PC-9 (cell line): ENCODE measurements around the gene GAS7. TPM values are rescaled to one million over a fixed set of nuclear protein-coding genes. Genes with fewer than 3 reads are reported as not detected.

Source experiments
- BruUV-seq: library from RNA; stranded (reverse); fragments of 400-500 nt; replicated peaks from 2 replicates; lab custom pipeline; 2021; lab: Mats Ljungman, UMichigan
- CTCF ChIA-PET: fragments of 300-600 bp; sonication (Branson Sonifier 250); formaldehyde crosslinking; loops from one replicate; lab custom pipeline; 2022; ENCODE audit warnings: antibody characterized with exemption; lab: Charles Lee
- POLR2A ChIA-PET: fragments of 300-600 bp; sonication (Branson Sonifier 250); formaldehyde crosslinking; loops from one replicate; lab custom pipeline; 2022; ENCODE audit warnings: antibody characterized with exemption; ENCODE audit not compliant: unreplicated experiment; lab: Charles Lee
- DNase-seq, 2 experiments: peaks; one replicate each; pipeline versions ENCODE4 v3.0.0 to v3.0.0-alpha.2; 2015 to 2022; ENCODE audit warnings: mixed read lengths in 1 of 2
- H2AFZ ChIP-seq: fragments of 200-600 bp; sonication (generic); 2 replicates; pipeline ENCODE4 v1.8.1; 2017; ENCODE audit warnings: antibody characterized with exemption
- H3F3A ChIP-seq: fragments of 200-600 bp; sonication (generic); 2 replicates; pipeline ENCODE4 v1.8.1; 2017; ENCODE audit warnings: antibody characterized with exemption, mild to moderate bottlenecking, low read depth; ENCODE audit not compliant: insufficient read depth
- H3K27ac ChIP-seq: fragments of 200-600 bp; sonication (generic); 2 replicates; pipeline ENCODE4 v1.6.1; 2016; ENCODE audit warnings: mixed run types
- H3K27me3 ChIP-seq: fragments of 200-600 bp; sonication (generic); 2 replicates; pipeline ENCODE4 v1.6.1; 2016; ENCODE audit warnings: low read depth, mixed run types; ENCODE audit not compliant: insufficient read depth
- H3K36me3 ChIP-seq: fragments of 200-600 bp; sonication (generic); 2 replicates; pipeline ENCODE4 v1.6.1; 2016; ENCODE audit warnings: low read depth, mixed run types
- H3K4me1 ChIP-seq: fragments of 200-600 bp; sonication (generic); replicated peaks from 2 replicates; pipeline ENCODE4 v1.6.1; 2016; ENCODE audit warnings: mixed run types; ENCODE audit not compliant: insufficient read depth
- H3K4me2 ChIP-seq: fragments of 200-600 bp; sonication (generic); 2 replicates; pipeline ENCODE4 v1.6.1; 2017; ENCODE audit warnings: mixed run types
- H3K4me3 ChIP-seq: fragments of 200-600 bp; sonication (generic); 2 replicates; pipeline ENCODE4 v1.6.1; 2016; ENCODE audit warnings: mixed run types
- H3K79me2 ChIP-seq: fragments of 200-600 bp; sonication (generic); 2 replicates; pipeline ENCODE4 v1.6.1; 2017; ENCODE audit warnings: low read depth, mixed run types
- H3K9me2 ChIP-seq: fragments of 200-600 bp; sonication (generic); 2 replicates; pipeline ENCODE4 v1.8.1; 2017; ENCODE audit warnings: mild to moderate bottlenecking; ENCODE audit not compliant: insufficient read depth
- H3K9me3 ChIP-seq: fragments of 200-600 bp; sonication (generic); 2 replicates; pipeline ENCODE4 v1.8.1; 2016; ENCODE audit warnings: low read depth; ENCODE audit not compliant: insufficient read depth
- H4K20me1 ChIP-seq: fragments of 200-600 bp; sonication (generic); 2 replicates; pipeline ENCODE4 v1.8.1; 2017; ENCODE audit not compliant: insufficient read depth
- CTCF ChIP-seq: fragments of 200-600 bp; sonication (generic); conservative IDR thresholded peaks from 2 replicates; pipeline ENCODE4 v1.6.1; 2017; ENCODE audit warnings: mixed run types, antibody characterized with exemption, mild to moderate bottlenecking, moderate library complexity
- EZH2 ChIP-seq: fragments of 200-600 bp; sonication (generic); IDR thresholded peaks from 2 replicates; pipeline ENCODE4 v1.8.0; 2017; ENCODE audit warnings: antibody characterized with exemption, low read depth
- intact Hi-C: fragments of 100-400 bp; cut with micrococcal nuclease; formaldehyde crosslinking; loops from one replicate; pipeline ENCODE4 v1.10.0; 2022; ENCODE audit not compliant: unreplicated experiment
- total RNA-seq: library from RNA; stranded (reverse); gene quantifications from 2 replicates; pipeline ENCODE4 v1.2.3, GENCODE V29; 2021

The GAS7 gene
- total RNA-seq, 1 experiment from 2014 or later = not detected

- no peak for TF ChIP-seq EZH2
- TF ChIP-seq CTCF = no peak
- intact Hi-C loops = no loop called here
- Histone ChIP-seq H2AFZ (no peak overlapping the region), H3K4me1 (no peaks in the 10 kb centered on the region), H3K9me2 (no peaks in the 10 kb centered on the region), H3K36me3 (no peaks in the 10 kb centered on the region), H3F3A (no peaks in the 10 kb centered on the region), H3K27me3 (peaks cover 67% of the 10 kb centered on the region), H3K4me3 (no peak overlapping the region), H3K4me2 (no peak overlapping the region), H3K79me2 (no peaks in the 10 kb centered on the region), H3K27ac (no peak overlapping the region), H3K9me3 (no peaks in the 10 kb centered on the region), H4K20me1 (no peaks in the 10 kb centered on the region)
- no TSS peak for BruUV-seq
- CTCF ChIA-PET = no interaction called here
- POLR2A ChIA-PET = no interaction called here
- DNase-seq = no peak
Observed at GRCh38 chr17:9938764-9939163, 259.6 kb downstream of the GAS7 start.

- POLR2A ChIA-PET = no interaction called here
- Histone ChIP-seq H3K36me3 (no peaks in the 10 kb centered on the region), H3K27me3 (peaks cover 59% of the 10 kb centered on the region), H2AFZ (no peak overlapping the region), H4K20me1 (no peaks in the 10 kb centered on the region), H3K27ac (no peak overlapping the region), H3K79me2 (no peaks in the 10 kb centered on the region), H3F3A (no peaks in the 10 kb centered on the region), H3K4me1 (no peaks in the 10 kb centered on the region), H3K9me3 (no peaks in the 10 kb centered on the region), H3K9me2 (no peaks in the 10 kb centered on the region), H3K4me3 (no peak overlapping the region), H3K4me2 (no peak overlapping the region)
- no TSS peak for BruUV-seq
- intact Hi-C loops = no loop called here
- no peak for DNase-seq
- TF ChIP-seq CTCF = no peak
- TF ChIP-seq EZH2 = no peak
- CTCF ChIA-PET = no interaction called here
Observed at GRCh38 chr17:9937901-9938300, 260.5 kb downstream of the GAS7 start.

- CTCF ChIA-PET = interaction anchor here (0.5 kb wide), 1 partner anchor 10 kb away, joined by 4 read pairs; no protein-coding TSS in a partner anchor
Observed at GRCh38 chr17:9937241-9937761, 261.1 kb downstream of the GAS7 start.

More at GRCh38 chr17:9937241-9937761, 261.1 kb downstream of the GAS7 start:
- Histone ChIP-seq H3K4me1 (no peaks in the 10 kb centered on the region), H3K4me2 (no peak overlapping the region), H3K4me3 (no peak overlapping the region), H3K9me2 (no peaks in the 10 kb centered on the region), H2AFZ (no peak overlapping the region), H3K27me3 (peaks cover 57% of the 10 kb centered on the region), H3K27ac (no peak overlapping the region), H3K79me2 (no peaks in the 10 kb centered on the region), H4K20me1 (no peaks in the 10 kb centered on the region), H3F3A (no peaks in the 10 kb centered on the region), H3K9me3 (no peaks in the 10 kb centered on the region), H3K36me3 (no peaks in the 10 kb centered on the region)
- TF ChIP-seq CTCF (no peak), EZH2 (no peak)
- POLR2A ChIA-PET = no interaction called here
- no peak for DNase-seq
- no TSS peak for BruUV-seq
- intact Hi-C loops = no loop called here
